ENCODE measurements around the gene FOXJ3. TPM values are rescaled to one million over a fixed set of nuclear protein-coding genes. Genes with fewer than 3 reads are reported as not detected.
A peak's percentile ranks its signal among the peaks of the same experiment; 100 is the strongest.

FOXJ3 gene
- total and polyA plus RNA-seq, 10 donors: 8.9 to 85.8 (median 57.3) TPM

GRCh38 chr1:42258218-42258617 lies 76.8 kb downstream of the FOXJ3 start:
- peaks cover 0 to 20% (median 0%) of the 10 kb centered on the region in 6 donors for H3K36me3 ChIP-seq
- no peaks in the 10 kb centered on the region for H3K27me3 ChIP-seq (replicated peaks in 1 of 7)
- WGBS, 5 donors: 85 to 97% (median 94%) methylated on average over 1 of the region's 1 CpG
- intact Hi-C loops (cut with DNase I; ENCODE audit: low total_unique reads): no loop called here
- H3K4me1 ChIP-seq: peaks cover 0 to 43% (median 23%) of the 10 kb centered on the region in 6 donors
- TF ChIP-seq POLR2A (IDR thresholded peaks at IDR 0.05): no peak
- DNase-seq: no peak
- peak overlapping the region in 1 of 8 donors; percentile 39 for H3K27ac ChIP-seq
- H3K9me3 ChIP-seq: peaks cover 0 to 7% (median 0%) of the 10 kb centered on the region in 8 donors
- H3K4me3 ChIP-seq: no peak overlapping the region

DNA sequence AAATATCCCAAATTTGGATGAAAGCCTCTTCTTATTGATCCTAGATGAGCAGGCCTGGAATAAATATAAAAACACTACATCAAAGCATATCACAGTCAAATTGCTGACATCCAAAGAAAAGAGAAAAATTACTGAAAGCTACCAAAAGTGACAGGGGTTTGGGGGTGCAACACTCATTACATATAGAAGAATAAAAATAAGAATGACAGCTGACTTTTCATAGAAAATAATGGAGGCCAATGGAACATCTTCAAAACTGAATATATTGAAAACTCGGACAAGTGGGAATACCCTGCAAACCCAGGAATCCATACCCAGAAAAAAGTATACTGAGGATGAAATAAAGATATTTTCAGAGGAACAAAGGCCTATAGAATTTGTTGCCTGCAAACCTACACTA lies 84.0 kb downstream of the FOXJ3 start:
- peaks cover 0 to 26% (median 14%) of the 10 kb centered on the region in 8 donors for H3K9me3 ChIP-seq
- DNase-seq: no peak
- H3K27me3 ChIP-seq (replicated peaks in 1 of 7): no peaks in the 10 kb centered on the region
- no peak for TF ChIP-seq POLR2AphosphoS5 (IDR thresholded peaks at IDR 0.05)
- TF ChIP-seq CTCF (IDR thresholded peaks at IDR 0.05 in 8 of 11, conservative IDR thresholded peaks at IDR 0.05 in 3 of 11): no peak
- TF ChIP-seq POLR2A (IDR thresholded peaks at IDR 0.05): no peak
- intact Hi-C loops (cut with DNase I; ENCODE audit: low total_unique reads): no loop called here
- no peak overlapping the region for H3K27ac ChIP-seq
- no peak overlapping the region for H3K4me3 ChIP-seq
- H3K4me1 ChIP-seq: peaks cover 0 to 18% (median 2%) of the 10 kb centered on the region in 6 donors
- WGBS, 5 donors: 92 to 98% (median 98%) methylated on average over 1 of the region's 1 CpG
- peaks cover 0 to 21% (median 6%) of the 10 kb centered on the region in 6 donors for H3K36me3 ChIP-seq

DNA sequence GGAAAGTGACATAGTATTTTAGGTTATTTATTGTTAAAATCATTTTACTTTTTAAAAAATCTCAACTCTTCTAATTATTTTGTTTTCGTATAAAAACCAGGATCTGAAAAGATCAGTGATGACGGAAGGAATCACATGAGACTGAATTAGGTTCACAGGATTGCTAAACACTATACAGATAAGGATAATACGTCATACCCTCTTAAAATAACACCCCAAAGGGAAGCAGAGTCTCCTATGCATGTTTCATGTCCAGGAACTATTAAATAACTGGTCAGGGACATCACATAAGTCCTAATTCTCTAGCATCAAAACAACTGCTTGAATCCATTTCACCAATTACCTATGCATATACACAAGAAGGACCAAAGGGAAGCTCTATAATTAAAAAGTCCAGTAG lies 84.9 kb downstream of the FOXJ3 start:
- intact Hi-C loops (cut with DNase I; ENCODE audit: low total_unique reads): no loop called here
- Histone ChIP-seq H3K36me3 (peaks cover 0 to 21% (median 3%) of the 10 kb centered on the region in 6 donors), H3K4me1 (peaks cover 0 to 27% (median 5%) of the 10 kb centered on the region in 6 donors), H3K27ac (no peak overlapping the region), H3K4me3 (no peak overlapping the region), H3K9me3 (peaks cover 0 to 24% (median 14%) of the 10 kb centered on the region in 8 donors), H3K27me3 (replicated peaks in 1 of 7) (no peaks in the 10 kb centered on the region)
- TF ChIP-seq CTCF (IDR thresholded peaks at IDR 0.05 in 8 of 11, conservative IDR thresholded peaks at IDR 0.05 in 3 of 11): no peak
- TF ChIP-seq POLR2AphosphoS5 (IDR thresholded peaks at IDR 0.05): no peak
- no peak for TF ChIP-seq POLR2A (IDR thresholded peaks at IDR 0.05)
- WGBS, 5 donors: 61 to 74% (median 65%) methylated on average over 3 of the region's 3 CpGs
- DNase-seq: no peak

- peaks cover 0 to 23% (median 10%) of the 10 kb centered on the region in 6 donors for H3K4me1 ChIP-seq
- H3K27me3 ChIP-seq (replicated peaks in 1 of 7): no peaks in the 10 kb centered on the region
- peak overlapping the region in 1 of 8 donors; percentile 4 for H3K27ac ChIP-seq
- 56 to 83% (median 79%) methylated on average over 5 of the region's 5 CpGs for WGBS, 5 donors
- no peak overlapping the region for H3K4me3 ChIP-seq
- peaks cover 0 to 37% (median 29%) of the 10 kb centered on the region in 8 donors for H3K9me3 ChIP-seq
- TF ChIP-seq CTCF (IDR thresholded peaks at IDR 0.05 in 8 of 11, conservative IDR thresholded peaks at IDR 0.05 in 3 of 11) (no peak), POLR2A (IDR thresholded peaks at IDR 0.05) (no peak), POLR2AphosphoS5 (IDR thresholded peaks at IDR 0.05) (no peak)
- no peak for DNase-seq
- H3K36me3 ChIP-seq: peaks cover 0 to 40% (median 2%) of the 10 kb centered on the region in 6 donors
- intact Hi-C loops (cut with DNase I; ENCODE audit: low total_unique reads): no loop called here
Observed at GRCh38 chr1:42240966-42241755, 93.9 kb downstream of the FOXJ3 start.

Data from spleen (tissue), 11 donors.